WTC11 (cell line): Measurements from ENCODE around the gene TRMT112.

ENCODE experiments used
- AFF4 ChIP-seq: sonication (generic); formaldehyde crosslinking; IDR thresholded peaks from 2 replicates; pipeline ENCODE4 v1.8.1; 2023; ENCODE audit warnings: mild to moderate bottlenecking, missing genetic modification reagents, borderline replicate concordance
- CTCF ChIP-seq: fragments of 200-600 bp; IDR thresholded peaks from 2 replicates; pipeline ENCODE4 v1.8.0; 2022; ENCODE audit warnings: antibody characterized with exemption
- E2F5 ChIP-seq: sonication (generic); formaldehyde crosslinking; IDR thresholded peaks from 2 replicates; pipeline ENCODE4 v1.8.1; 2022; ENCODE audit warnings: mild to moderate bottlenecking, moderate library complexity, missing genetic modification reagents
- FOXP4 ChIP-seq: sonication (generic); formaldehyde crosslinking; IDR thresholded peaks from 2 replicates; pipeline ENCODE4 v1.8.0; 2022; ENCODE audit warnings: mild to moderate bottlenecking, missing genetic modification reagents
- NFYB ChIP-seq: sonication (generic); formaldehyde crosslinking; conservative IDR thresholded peaks from 2 replicates; pipeline ENCODE4 v1.8.0; 2022; ENCODE audit warnings: low read depth, missing genetic modification reagents
- TEAD4 ChIP-seq: sonication (generic); formaldehyde crosslinking; IDR thresholded peaks from 2 replicates; pipeline ENCODE4 v1.8.0; 2022; ENCODE audit warnings: mild to moderate bottlenecking, missing genetic modification reagents

GRCh38 chr11:64281957-64282770, 35.2 kb downstream of the TRMT112 start:
- no peak for TF ChIP-seq CTCF
- no peak for TF ChIP-seq TEAD4 (CRISPR knock-in tag)
- no peak for TF ChIP-seq AFF4
- no peak for TF ChIP-seq FOXP4 (CRISPR knock-in tag)
- no peak for TF ChIP-seq NFYB (CRISPR knock-in tag)
- no peak for TF ChIP-seq E2F5 (CRISPR knock-in tag)
